Activated gamma-delta T cell (primary cell): Measurements from ENCODE around the gene ERGIC3.

ENCODE experiments used
- DNase-seq: peaks from one replicate; lab custom pipeline; 2025; lab: John Stamatoyannopoulos, UW

ERGIC3 gene

GRCh38 chr20:35598476-35598875 is 56.6 kb downstream of the ERGIC3 start:
- DNase-seq, result no peak

DNA sequence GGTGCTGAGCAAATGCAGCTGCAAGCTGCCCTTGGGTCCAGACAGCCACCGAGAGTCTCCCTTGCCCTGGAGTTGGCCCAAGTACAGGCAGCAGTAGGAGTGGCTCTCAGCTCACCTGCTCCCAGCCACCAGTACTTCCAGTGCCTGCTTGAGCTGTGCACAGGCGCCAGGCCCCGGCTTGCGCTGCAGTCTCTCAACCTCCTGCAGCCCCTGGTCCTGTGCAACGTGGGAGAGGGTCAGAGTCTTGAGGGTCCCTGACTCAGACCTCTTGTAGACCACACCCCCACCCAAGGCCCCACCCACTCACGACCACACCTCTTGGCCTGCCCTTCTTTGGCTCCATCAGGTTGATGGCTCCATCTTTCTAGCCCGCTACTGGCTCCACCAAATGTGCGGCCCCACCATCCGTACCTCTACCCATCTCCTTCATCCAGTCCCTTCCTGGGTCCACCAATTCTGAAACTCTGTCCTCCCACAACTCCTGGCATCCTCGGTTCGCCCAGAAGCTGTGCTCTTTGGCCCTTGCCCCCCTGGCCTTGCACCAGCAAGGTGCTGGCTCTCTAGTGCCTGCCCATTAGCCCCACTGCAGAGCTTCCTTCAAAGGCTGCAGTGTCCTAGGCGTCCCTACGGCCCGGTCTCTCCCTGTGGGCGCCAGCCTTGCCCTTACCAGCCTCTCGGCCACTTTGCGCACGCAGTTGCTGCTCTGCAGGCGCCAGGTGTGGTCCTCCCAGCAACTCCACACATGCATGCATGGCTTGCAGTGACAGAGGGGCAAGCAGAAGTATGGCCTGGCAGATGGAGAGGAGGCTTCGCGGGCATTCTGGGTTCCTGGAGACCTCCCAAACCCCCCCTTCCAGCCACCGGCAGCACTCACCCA is 57.3 kb downstream of the ERGIC3 start:
- DNase-seq, result no peak

DNA sequence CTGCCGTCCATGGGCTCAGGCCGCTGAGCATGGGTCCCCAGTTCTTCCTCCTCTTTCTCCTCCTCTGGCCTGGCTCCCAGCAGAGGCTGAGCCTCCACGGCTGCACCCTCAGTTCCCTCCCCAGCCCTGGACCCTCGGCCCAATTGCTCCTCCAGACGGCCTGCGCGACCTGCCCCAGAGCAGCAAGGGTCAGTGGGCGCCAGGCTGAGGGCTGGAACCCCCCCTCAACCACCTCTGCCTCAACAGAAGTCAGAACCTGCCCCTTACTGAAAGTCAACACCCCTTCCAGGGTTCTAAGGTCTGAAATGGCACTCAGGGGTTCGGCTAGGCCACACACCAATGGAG is 57.9 kb downstream of the ERGIC3 start:
- DNase-seq, result no peak

DNA sequence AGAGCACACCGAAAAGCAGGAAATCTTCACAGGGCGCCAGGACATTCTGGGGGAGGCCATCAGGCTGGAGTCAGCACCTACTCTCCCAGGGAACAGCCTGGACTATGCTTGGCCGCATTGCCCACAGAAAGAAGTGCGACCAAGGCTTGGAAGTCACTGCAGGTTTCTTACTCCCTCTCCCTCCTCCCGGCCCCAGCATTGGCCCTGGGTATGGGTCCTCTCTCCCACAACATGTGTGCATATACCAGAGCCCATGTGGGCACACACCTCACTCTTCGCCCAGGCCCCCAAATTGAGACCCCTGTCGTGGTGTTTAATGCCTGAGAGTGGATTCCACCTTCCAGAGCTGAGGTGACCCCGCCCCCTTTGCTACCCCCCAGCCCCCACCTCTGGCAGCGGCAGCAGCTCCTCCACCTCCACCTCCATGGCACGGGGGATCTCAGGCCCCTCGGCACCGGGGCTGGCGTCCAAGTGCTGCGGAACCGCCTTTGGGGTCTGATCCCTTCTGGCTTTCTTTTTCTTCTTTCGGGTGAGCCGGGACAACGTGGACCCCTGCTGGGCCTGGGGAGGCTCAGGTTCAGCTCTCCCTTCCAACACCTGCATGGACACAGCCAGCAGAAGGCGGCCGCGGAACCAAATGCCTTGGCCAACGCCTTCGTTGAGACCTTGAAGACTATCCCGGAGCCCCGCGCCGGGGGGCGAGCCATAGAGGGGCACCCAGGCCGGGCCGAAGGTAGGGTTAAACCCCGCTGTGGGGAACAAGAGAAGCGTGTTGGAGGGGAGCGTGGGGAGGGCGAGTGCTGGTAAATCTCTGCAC is 58.5 kb downstream of the ERGIC3 start:
- DNase-seq, result no peak

GRCh38 chr20:35600993-35601973 is 59.4 kb downstream of the ERGIC3 start:
- DNase-seq, result peak; percentile 65

DNA sequence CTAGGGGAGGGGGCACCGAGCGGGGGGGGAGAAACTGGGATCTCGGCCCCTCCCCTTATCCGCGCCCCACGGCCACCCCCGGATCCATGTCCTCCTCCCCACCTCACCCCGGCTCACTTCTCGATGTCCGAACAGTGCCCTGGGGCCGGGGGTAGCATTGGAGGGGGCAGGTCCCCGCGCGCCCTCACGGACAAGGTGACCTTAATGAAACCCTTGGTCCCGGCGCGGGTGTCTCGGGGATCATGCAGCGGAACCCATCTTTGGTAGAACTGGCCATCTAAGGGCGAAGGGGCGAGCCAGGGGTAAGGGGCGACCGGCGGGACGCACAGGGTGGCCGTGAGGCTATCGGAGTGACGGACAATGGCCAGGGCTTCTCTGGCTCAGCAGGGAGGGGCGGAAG is 60.1 kb downstream of the ERGIC3 start:
- DNase-seq, result no peak

DNA sequence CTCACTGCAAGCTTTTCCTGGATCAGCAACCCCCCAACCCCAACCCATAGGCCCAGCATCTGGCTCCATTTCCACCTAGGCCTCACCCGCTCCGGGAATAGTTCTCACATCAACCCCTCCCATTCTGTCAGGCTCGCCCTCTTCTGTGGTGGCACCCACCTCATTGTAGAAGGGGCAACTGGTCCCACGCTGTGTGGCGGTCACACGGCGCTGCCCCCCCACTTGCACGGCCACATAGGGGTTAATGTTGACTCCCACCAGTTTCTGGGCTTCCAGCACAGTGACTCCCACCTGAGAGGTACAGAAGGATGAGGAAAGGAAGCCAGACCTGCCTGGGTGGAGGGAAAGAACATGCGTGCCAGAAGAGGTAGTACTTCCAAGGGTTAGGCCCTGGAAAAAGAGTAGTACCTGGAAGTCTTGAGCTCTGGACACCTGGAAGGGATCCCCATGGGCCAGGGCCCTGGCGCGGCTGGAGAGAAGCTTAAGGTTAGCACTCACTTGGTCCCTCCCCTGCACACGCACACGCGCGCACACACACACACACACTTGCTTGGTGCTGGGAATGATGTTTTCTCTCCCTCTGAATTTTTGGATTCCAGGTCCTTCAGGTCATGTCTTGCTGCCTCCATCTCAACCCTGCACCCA is 61.1 kb downstream of the ERGIC3 start:
- no peak for DNase-seq

GRCh38 chr20:35603695-35604448 is 62.0 kb downstream of the ERGIC3 start:
- DNase-seq, result no peak

GRCh38 chr20:35604449-35604747 is 62.5 kb downstream of the ERGIC3 start:
- DNase-seq, result no peak

- no peak for DNase-seq
Measured at GRCh38 chr20:35606127-35606526, 64.2 kb downstream of the ERGIC3 start.
